ENCODE measurements around the gene ANKS6.
"Not testable (repeated sequence)": the region's sequence is repeated elsewhere in the genome, so short reads cannot be mapped to it uniquely, and the experiment has no call there.

Gene ANKS6

DNA sequence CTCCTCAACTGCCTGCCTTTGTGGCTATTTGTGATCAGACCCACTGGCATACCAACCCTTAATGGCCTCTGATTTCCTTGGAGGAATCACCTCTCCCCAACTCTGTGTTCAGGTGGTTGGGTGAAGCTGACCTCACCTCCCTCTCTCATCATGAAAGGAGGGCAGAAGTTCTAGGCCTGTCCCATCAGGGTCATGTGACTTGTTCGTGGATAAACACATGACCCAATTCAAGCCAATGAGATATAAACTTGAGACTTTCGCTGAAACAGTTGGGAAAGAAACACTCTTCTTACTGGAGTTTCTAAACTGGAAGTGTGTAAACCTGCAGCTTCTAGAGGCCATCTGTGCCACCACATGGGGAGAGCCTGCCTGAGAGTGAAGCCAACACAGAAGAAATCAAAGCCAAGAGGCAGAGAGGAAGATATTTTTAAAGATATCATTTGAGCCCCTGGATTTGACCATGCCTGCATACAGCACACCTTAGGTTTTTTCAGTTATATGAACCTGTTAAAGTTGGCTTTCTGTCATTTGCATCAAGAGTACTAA lies 93.4 kb downstream of the ANKS6 start:
- no peak for DNase-seq (ENCODE audit: low read depth, low spot score)

DNA sequence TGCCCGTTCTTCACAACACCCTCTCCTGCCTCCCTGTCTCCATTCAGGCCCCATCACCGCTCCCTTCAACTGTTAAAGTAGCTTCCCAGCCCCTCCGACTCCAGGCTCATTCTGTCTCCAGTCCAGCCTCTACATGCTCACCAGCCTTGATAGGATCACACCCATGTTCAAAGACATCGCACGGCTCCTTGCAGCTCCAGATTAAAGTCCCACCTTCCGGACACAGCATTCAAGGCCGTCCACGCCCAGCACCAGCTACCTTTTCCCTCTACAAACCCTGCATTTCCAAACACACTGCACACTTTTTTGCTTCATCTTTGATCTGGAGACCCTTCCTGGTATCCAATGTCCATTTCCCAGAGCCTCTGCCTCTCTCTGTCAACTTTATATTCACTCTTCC lies 94.0 kb downstream of the ANKS6 start:
- no peak for DNase-seq (ENCODE audit: low read depth, low spot score)

DNA sequence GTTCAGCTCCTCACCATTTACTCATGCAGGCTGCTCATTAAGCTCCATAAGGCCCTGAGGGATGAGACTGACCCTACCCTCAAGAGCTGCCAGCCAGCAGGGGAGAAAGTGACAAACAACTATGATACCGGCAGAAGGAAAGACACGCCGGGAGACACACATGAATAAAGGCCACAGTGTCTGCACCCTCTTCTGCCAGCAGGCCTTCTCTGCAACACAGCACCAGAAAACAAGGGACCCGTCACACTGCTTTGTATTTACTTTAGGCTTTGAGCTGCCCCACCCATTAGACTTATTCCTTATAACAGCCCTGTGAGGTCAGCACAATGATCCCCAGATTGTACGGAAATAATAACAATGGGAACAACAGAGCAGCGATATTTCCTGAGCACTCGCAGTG lies 94.8 kb downstream of the ANKS6 start:
- no peak for DNase-seq (ENCODE audit: low read depth, low spot score)

DNA sequence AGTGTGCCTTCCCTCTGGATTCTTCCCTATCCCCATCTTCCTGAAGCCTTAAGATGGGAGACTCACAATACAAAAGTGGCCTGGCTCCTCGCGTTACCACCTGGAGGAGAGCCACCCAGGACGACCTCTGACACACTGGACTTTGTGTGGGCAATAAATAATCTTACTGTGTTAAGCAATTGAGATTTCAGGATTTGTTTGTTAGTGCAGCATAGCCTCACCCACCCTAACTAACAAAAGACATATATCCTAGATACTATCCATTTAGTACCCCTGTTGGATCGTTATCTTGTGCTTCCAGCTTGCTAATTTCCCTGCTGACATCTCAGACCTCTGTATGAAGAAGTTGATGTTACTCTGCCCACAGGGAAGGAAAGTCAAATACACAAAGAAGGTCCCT lies 95.6 kb downstream of the ANKS6 start:
- DNase-seq (ENCODE audit: low read depth, low spot score) = no peak

DNA sequence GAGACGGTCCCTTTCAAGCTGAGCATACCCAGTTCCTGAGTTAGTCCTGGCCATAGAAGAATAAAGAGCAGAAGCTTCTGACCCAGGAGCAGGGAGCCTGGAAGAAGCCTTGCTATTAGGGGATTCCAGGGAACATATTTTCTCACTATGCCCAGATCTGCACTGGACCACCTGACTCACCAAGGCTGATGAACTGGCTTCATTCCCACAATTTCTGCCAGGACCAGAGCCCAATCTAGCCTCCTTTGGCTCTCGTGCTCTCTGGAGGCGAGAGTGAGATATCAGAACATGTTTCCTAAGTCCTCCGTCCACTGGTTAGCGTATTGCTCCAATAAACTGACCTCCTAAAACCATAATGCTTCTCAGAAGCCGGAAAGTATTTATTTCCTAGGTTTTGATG lies 97.5 kb downstream of the ANKS6 start:
- no peak for DNase-seq (ENCODE audit: low read depth, low spot score)

DNA sequence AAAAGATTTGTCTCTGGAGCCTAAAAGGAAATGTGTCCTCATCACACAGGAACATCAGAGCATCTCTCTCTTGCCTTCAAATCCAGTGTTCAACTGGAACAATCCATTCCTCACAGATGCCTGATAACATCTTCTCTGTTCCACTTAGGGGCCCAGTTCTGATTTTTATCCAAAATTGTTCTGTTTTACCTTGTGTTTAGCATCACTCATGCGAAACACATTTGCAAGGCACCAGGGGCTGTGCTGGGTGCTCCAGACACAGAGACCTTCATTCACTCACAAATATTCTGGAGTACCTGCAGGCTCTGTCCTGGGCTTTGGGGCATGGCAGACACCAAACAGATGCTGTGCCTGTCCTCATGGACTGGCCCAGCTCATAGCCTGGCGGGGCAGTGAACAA lies 101.4 kb downstream of the ANKS6 start:
- no peak for DNase-seq (ENCODE audit: low read depth, low spot score)

- no peak for DNase-seq (ENCODE audit: low read depth, low spot score)
Measured at GRCh38 chr9:98692392-98692791, 104.0 kb downstream of the ANKS6 start.

DNA sequence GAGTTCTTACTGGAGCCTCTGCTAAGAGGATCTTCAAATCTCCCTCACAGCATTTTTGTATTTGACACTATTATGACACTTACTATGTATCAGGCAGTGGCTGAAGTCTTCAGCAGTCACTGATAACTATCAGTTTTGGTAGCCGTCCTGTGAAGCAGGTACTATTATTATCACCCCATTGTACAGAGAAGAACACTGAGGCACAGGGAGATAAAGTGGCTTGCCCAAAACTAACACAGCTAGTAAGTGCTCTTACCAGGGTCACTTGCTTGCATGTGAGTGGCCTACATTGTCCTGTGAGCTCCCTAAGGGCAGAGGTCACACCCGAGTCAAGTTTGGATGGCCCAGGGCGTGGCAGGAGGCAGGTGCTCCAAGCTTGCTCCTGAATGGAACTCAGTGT lies 104.5 kb downstream of the ANKS6 start:
- no peak for DNase-seq (ENCODE audit: low read depth, low spot score)

DNA sequence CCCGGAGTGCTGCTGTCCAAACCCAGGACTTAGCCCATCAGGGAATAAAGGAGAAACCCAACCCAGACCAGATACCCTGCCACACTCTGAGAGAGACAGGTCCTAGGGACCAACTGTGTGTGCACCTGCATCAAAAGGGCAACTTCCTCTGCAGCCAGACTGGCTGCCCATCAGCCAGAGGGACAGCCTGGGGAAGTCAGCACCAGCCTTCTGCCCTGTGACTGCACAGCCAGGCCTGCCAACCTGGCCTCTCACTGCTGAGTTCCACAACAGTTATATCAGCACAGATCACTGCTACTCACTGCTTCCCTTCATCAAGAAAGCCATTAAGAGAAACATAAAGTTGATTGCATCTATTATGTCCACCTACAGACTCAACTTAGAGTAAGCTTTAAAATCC lies 105.7 kb downstream of the ANKS6 start:
- no peak for DNase-seq (ENCODE audit: low read depth, low spot score)

GRCh38 chr9:98688710-98689495 lies 107.5 kb downstream of the ANKS6 start:
- no peak for DNase-seq (ENCODE audit: low read depth, low spot score)

GRCh38 chr9:98687911-98688310 lies 108.4 kb downstream of the ANKS6 start:
- DNase-seq (ENCODE audit: low read depth, low spot score) = no peak

- DNase-seq (ENCODE audit: low read depth, low spot score) = no peak
Measured at GRCh38 chr9:98686961-98687855, 109.1 kb downstream of the ANKS6 start.

DNA sequence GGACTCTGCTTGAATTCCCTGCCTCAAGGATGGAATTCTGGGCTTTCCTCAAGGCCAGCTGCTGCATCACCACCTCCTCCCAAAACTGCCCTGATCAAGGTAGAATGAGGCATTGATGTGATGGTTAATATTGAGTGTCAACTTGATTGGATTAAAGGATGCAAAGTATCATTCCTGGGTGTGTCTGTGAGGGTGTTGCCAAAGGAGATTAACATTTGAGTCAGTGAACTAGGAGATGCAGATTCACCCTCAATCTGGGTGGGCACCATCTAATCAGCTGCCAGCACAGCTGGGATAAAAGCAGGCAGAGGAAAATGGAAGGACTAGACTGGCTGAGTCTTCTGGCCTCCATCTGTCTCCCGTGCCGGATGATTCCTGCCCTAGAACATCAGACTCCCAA lies 111.5 kb downstream of the ANKS6 start:
- not testable (repeated sequence) for DNase-seq (ENCODE audit: low read depth, low spot score)

Data from iPS DF 19.7 (cell line).